ENCODE results near the gene BTBD2. TPM values are rescaled to one million over a fixed set of nuclear protein-coding genes. Genes with fewer than 3 reads are reported as not detected.
"Not testable (repeated sequence)": the region's sequence is repeated elsewhere in the genome, so short reads cannot be mapped to it uniquely, and the experiment has no call there.

The BTBD2 gene
- polyA plus RNA-seq, 1 donor from 2014 or later = 8.2 TPM

GRCh38 chr19:1992759-1993260 is 22.7 kb downstream of the BTBD2 start:
- H3K27me3 Mint-ChIP-seq = no peaks in the 10 kb centered on the region
- peak overlapping the region in 1 of 3 donors; percentile 81 for H3K27ac Mint-ChIP-seq
- H3K9me3 Mint-ChIP-seq = no peaks in the 10 kb centered on the region
- H3K4me1 Mint-ChIP-seq = peaks cover 0 to 5% (median 3%) of the 10 kb centered on the region in 3 donors
- no peaks in the 10 kb centered on the region for H3K36me3 Mint-ChIP-seq
- no peak overlapping the region for H3K4me3 Mint-ChIP-seq

- peaks cover 0 to 2% (median 0%) of the 10 kb centered on the region in 3 donors for H3K4me1 Mint-ChIP-seq
- no peaks in the 10 kb centered on the region for H3K27me3 Mint-ChIP-seq
- H3K36me3 Mint-ChIP-seq = no peaks in the 10 kb centered on the region
- H3K27ac Mint-ChIP-seq = peak overlapping the region in 1 of 3 donors; percentile 16
- H3K4me3 Mint-ChIP-seq = peak overlapping the region in 1 of 4 donors; percentile 54
- no peaks in the 10 kb centered on the region for H3K9me3 Mint-ChIP-seq
Measured at GRCh38 chr19:1991018-1991913, 24.2 kb downstream of the BTBD2 start.

- Mint-ChIP-seq H3K27ac (peak overlapping the region in 1 of 3 donors; percentile 16), H3K36me3 (no peaks in the 10 kb centered on the region), H3K9me3 (no peaks in the 10 kb centered on the region), H3K27me3 (no peaks in the 10 kb centered on the region), H3K4me3 (no peak overlapping the region), H3K4me1 (peaks cover 0 to 2% (median 0%) of the 10 kb centered on the region in 3 donors)
Measured at GRCh38 chr19:1990230-1991017, 25.1 kb downstream of the BTBD2 start.

- Mint-ChIP-seq H3K9me3 (no peaks in the 10 kb centered on the region), H3K4me3 (no peak overlapping the region), H3K27ac (peak overlapping the region in 1 of 3 donors; percentile 16), H3K27me3 (no peaks in the 10 kb centered on the region), H3K36me3 (no peaks in the 10 kb centered on the region), H3K4me1 (peaks cover 0 to under 1% (median 0%) of the 10 kb centered on the region in 3 donors)
Measured at GRCh38 chr19:1989513-1990229, 25.8 kb downstream of the BTBD2 start.

- H3K4me3 Mint-ChIP-seq, H3K4me1 Mint-ChIP-seq, H3K27me3 Mint-ChIP-seq, H3K27ac Mint-ChIP-seq, H3K9me3 Mint-ChIP-seq, H3K36me3 Mint-ChIP-seq: not testable (repeated sequence)
Measured at GRCh38 chr19:1988464-1988863, 27.1 kb downstream of the BTBD2 start.

- H3K27me3 Mint-ChIP-seq = no peaks in the 10 kb centered on the region
- H3K4me1 Mint-ChIP-seq = no peaks in the 10 kb centered on the region
- no peak overlapping the region for H3K4me3 Mint-ChIP-seq
- H3K36me3 Mint-ChIP-seq = peaks cover 1% of the 10 kb centered on the region
- H3K9me3 Mint-ChIP-seq = no peaks in the 10 kb centered on the region
- no peak overlapping the region for H3K27ac Mint-ChIP-seq
Measured at GRCh38 chr19:1987197-1988187, 28.0 kb downstream of the BTBD2 start.

GRCh38 chr19:1986357-1987162 is 29.0 kb downstream of the BTBD2 start:
- H3K4me3 Mint-ChIP-seq = no peak overlapping the region
- H3K9me3 Mint-ChIP-seq = no peaks in the 10 kb centered on the region
- H3K27ac Mint-ChIP-seq = no peak overlapping the region
- H3K36me3 Mint-ChIP-seq = peaks cover 1% of the 10 kb centered on the region
- H3K27me3 Mint-ChIP-seq = no peaks in the 10 kb centered on the region
- no peaks in the 10 kb centered on the region for H3K4me1 Mint-ChIP-seq

- Mint-ChIP-seq H3K36me3 (peaks cover 3% of the 10 kb centered on the region), H3K27ac (no peak overlapping the region), H3K9me3 (no peaks in the 10 kb centered on the region), H3K4me3 (no peak overlapping the region), H3K27me3 (no peaks in the 10 kb centered on the region), H3K4me1 (no peaks in the 10 kb centered on the region)
Measured at GRCh38 chr19:1985588-1986356, 29.7 kb downstream of the BTBD2 start.

GRCh38 chr19:1984357-1984756 is 31.2 kb downstream of the BTBD2 start:
- Mint-ChIP-seq H3K4me1 (no peaks in the 10 kb centered on the region), H3K36me3 (peaks cover 3% of the 10 kb centered on the region), H3K9me3 (no peaks in the 10 kb centered on the region), H3K27ac (no peak overlapping the region), H3K27me3 (no peaks in the 10 kb centered on the region), H3K4me3 (peak overlapping the region in 1 of 4 donors; percentile 12)

- H3K9me3 Mint-ChIP-seq = no peaks in the 10 kb centered on the region
- H3K4me1 Mint-ChIP-seq = no peaks in the 10 kb centered on the region
- H3K4me3 Mint-ChIP-seq = peak overlapping the region in 1 of 4 donors; percentile 17
- H3K27me3 Mint-ChIP-seq = no peaks in the 10 kb centered on the region
- H3K36me3 Mint-ChIP-seq = peaks cover 3% of the 10 kb centered on the region
- no peak overlapping the region for H3K27ac Mint-ChIP-seq
Measured at GRCh38 chr19:1981253-1981652, 34.3 kb downstream of the BTBD2 start.

- H3K9me3 Mint-ChIP-seq = no peaks in the 10 kb centered on the region
Measured at GRCh38 chr19:1980809-1981181, 34.7 kb downstream of the BTBD2 start.

GRCh38 chr19:1980091-1980808 is 35.3 kb downstream of the BTBD2 start:
- Mint-ChIP-seq H3K27ac (no peak overlapping the region), H3K27me3 (no peaks in the 10 kb centered on the region), H3K4me3 (no peak overlapping the region), H3K9me3 (no peaks in the 10 kb centered on the region), H3K36me3 (peaks cover 3% of the 10 kb centered on the region), H3K4me1 (no peaks in the 10 kb centered on the region)

More at GRCh38 chr19:1980809-1981181, 34.7 kb downstream of the BTBD2 start:
- H3K36me3 Mint-ChIP-seq = peaks cover 3% of the 10 kb centered on the region
- H3K4me1 Mint-ChIP-seq = no peaks in the 10 kb centered on the region
- no peak overlapping the region for H3K27ac Mint-ChIP-seq
- H3K27me3 Mint-ChIP-seq = no peaks in the 10 kb centered on the region
- H3K4me3 Mint-ChIP-seq = no peak overlapping the region

All from IgD-negative memory B cell (primary cell).